GM12878 (cell line): ENCODE data around the gene ARL15. TPM values are rescaled to one million over a fixed set of nuclear protein-coding genes. Genes with fewer than 3 reads are reported as not detected.

Experiments used
- ATAC-seq: fragments of 200-7000 bp; cut with Tn5 transposase; 3 replicates; pipeline ENCODE4 v1.9.1; 2020; ENCODE audit warnings: mild to moderate bottlenecking, moderate library complexity
- BruUV-seq: library from RNA; stranded (reverse); fragments of 400-500 nt; replicated peaks from 2 replicates; lab custom pipeline; 2021; lab: Mats Ljungman, UMichigan
- CTCF ChIA-PET: fragments of 300-600 bp; sonication (Branson Sonifier 250); formaldehyde crosslinking; extraction: SDS; loops from one replicate; lab custom pipeline; 2021; ENCODE audit warnings: inconsistent platforms; lab: Yijun Ruan, JAX
- POLR2A ChIA-PET: fragments of 350-600 bp; formaldehyde crosslinking; extraction: SDS; loops from one replicate; lab custom pipeline; 2021; ENCODE audit warnings: inconsistent platforms; lab: Charles Lee
- RAD21 ChIA-PET: fragments of 300-600 bp; sonication (Branson Sonifier 250); formaldehyde crosslinking; loops from one replicate; lab custom pipeline; 2023; ENCODE audit warnings: antibody characterized with exemption; ENCODE audit not compliant: unreplicated experiment; lab: Charles Lee
- SMC1A ChIA-PET: fragments of 300-600 bp; sonication (Branson Sonifier 250); formaldehyde crosslinking; loops from one replicate; lab custom pipeline; 2023; ENCODE audit not compliant: unreplicated experiment, uncharacterized antibody; lab: Charles Lee
- DNase-seq: peaks from one replicate; pipeline ENCODE4 v3.0.0-alpha.2; 2011; ENCODE audit warnings: low read depth, low spot score
- FAIRE-seq: peaks from 3 replicates; lab custom pipeline; 2011; peaks lifted over from hg19 to GRCh38; lab: Jason Lieb, UNC
- H2AFZ ChIP-seq: 2 replicates; pipeline ENCODE4 v1.6.0; 2011; ENCODE audit warnings: low read depth, low read length, control low read depth; ENCODE audit not compliant: control insufficient read depth
- H3K27ac ChIP-seq: 2 replicates; pipeline ENCODE4 v1.5.1; 2011; ENCODE audit warnings: control low read depth; ENCODE audit not compliant: control insufficient read depth, insufficient read depth
- H3K27me3 ChIP-seq, 2 experiments: replicated peaks in 1 of 2; 2 replicates each; pipeline versions ENCODE4 v1.6.0 to v1.6.1; 2011; ENCODE audit warnings: low read length in 1 of 2; ENCODE audit not compliant: control insufficient read depth in 2 of 2, insufficient read depth in 2 of 2
- H3K36me3 ChIP-seq, 2 experiments: 2 replicates each; pipeline ENCODE4 v1.5.1; 2011; ENCODE audit warnings: low read length in 1 of 2; ENCODE audit not compliant: control insufficient read depth in 2 of 2, insufficient read depth in 2 of 2
- H3K4me1 ChIP-seq: 2 replicates; pipeline ENCODE4 v1.6.1; 2011; ENCODE audit warnings: mild to moderate bottlenecking, low read length, moderate library complexity, mixed read lengths; ENCODE audit not compliant: control insufficient read depth, insufficient read depth
- H3K4me2 ChIP-seq: 2 replicates; pipeline ENCODE4 v1.6.0; 2011; ENCODE audit warnings: control low read depth; ENCODE audit not compliant: control insufficient read depth, insufficient read depth
- H3K4me3 ChIP-seq: fragments of 200-600 bp; sonication (generic); 2 replicates; pipeline ENCODE4 v1.5.1; 2016
- H3K79me2 ChIP-seq: 2 replicates; pipeline ENCODE4 v1.6.0; 2011; ENCODE audit warnings: low read length; ENCODE audit not compliant: control insufficient read depth, insufficient read depth
- H3K9ac ChIP-seq: 2 replicates; pipeline ENCODE4 v1.8.0; 2011; ENCODE audit warnings: low read length, control low read depth, mixed read lengths; ENCODE audit not compliant: control insufficient read depth, insufficient read depth
- H3K9me3 ChIP-seq: replicated peaks from 3 replicates; pipeline ENCODE4 v1.5.1; 2011; ENCODE audit warnings: mild to moderate bottlenecking, low read length; ENCODE audit not compliant: control insufficient read depth, insufficient read depth
- H4K20me1 ChIP-seq: 2 replicates; pipeline ENCODE4 v1.6.0; 2011; ENCODE audit not compliant: control insufficient read depth, insufficient read depth
- ATF3 ChIP-seq: IDR thresholded peaks from 2 replicates; pipeline ENCODE4 v1.6.1; 2011; ENCODE audit warnings: low read depth, mild to moderate bottlenecking, low read length, moderate library complexity, borderline replicate concordance; ENCODE audit errors: extremely low read depth
- BACH1 ChIP-seq: fragments of 450-650 bp; IDR thresholded peaks from 2 replicates; pipeline ENCODE4 v1.6.1; 2017; ENCODE audit warnings: mild to moderate bottlenecking, borderline replicate concordance
- BMI1 ChIP-seq: fragments of 450-650 bp; IDR thresholded peaks from 2 replicates; pipeline ENCODE4 v1.6.1; 2016; ENCODE audit warnings: mild to moderate bottlenecking, moderate library complexity, borderline replicate concordance
- DPF2 ChIP-seq: fragments of 450-650 bp; IDR thresholded peaks from 2 replicates; pipeline ENCODE4 v1.6.1; 2017; ENCODE audit warnings: mild to moderate bottlenecking
- E4F1 ChIP-seq: fragments of 450-650 bp; IDR thresholded peaks from 2 replicates; pipeline ENCODE4 v1.6.1; 2018; ENCODE audit warnings: borderline replicate concordance, mild to moderate bottlenecking; ENCODE audit not compliant: partially characterized antibody
- EED ChIP-seq: sonication (generic); IDR thresholded peaks from 2 replicates; pipeline ENCODE4 v1.6.1; 2016; ENCODE audit warnings: antibody characterized with exemption, low read depth
- ELK1 ChIP-seq: IDR thresholded peaks from 2 replicates; pipeline ENCODE4 v1.6.1; 2012; ENCODE audit warnings: low read depth, low read length, improper control_type of control experiment
- IKZF1 ChIP-seq: fragments of 450-650 bp; conservative IDR thresholded peaks from 2 replicates; pipeline ENCODE4 v1.6.1; 2017; ENCODE audit warnings: antibody characterized with exemption, mild to moderate bottlenecking
- IRF5 ChIP-seq: fragments of 450-650 bp; IDR thresholded peaks from 2 replicates; pipeline ENCODE4 v1.6.1; 2017; ENCODE audit warnings: borderline replicate concordance
- NR2C1 ChIP-seq: fragments of 450-650 bp; IDR thresholded peaks from 2 replicates; pipeline ENCODE4 v1.6.1; 2017; ENCODE audit warnings: antibody characterized with exemption, mild to moderate bottlenecking, moderate library complexity
- PML ChIP-seq: IDR thresholded peaks from 2 replicates; pipeline ENCODE4 v1.6.1; 2012; ENCODE audit warnings: low read length, inconsistent platforms
- POLR2AphosphoS5 ChIP-seq: IDR thresholded peaks from 2 replicates; pipeline ENCODE4 v1.6.1; 2011; ENCODE audit warnings: mild to moderate bottlenecking, low read length, inconsistent platforms
- RCOR1 ChIP-seq: conservative IDR thresholded peaks from 2 replicates; pipeline ENCODE4 v1.6.1; 2012; ENCODE audit warnings: low read depth, low read length, improper control_type of control experiment
- REST ChIP-seq: IDR thresholded peaks from 2 replicates; pipeline ENCODE4 v1.6.1; 2012; ENCODE audit warnings: mild to moderate bottlenecking, low read depth, low read length
- WGBS: methylation state at CpG from one replicate; pipeline ENCODE4 v1.1.6; 2016; ENCODE audit warnings: low lambda C conversion rate; ENCODE audit not compliant: insufficient replicate concordance, insufficient coverage; ENCODE audit errors: missing lambda C conversion rate; 5-methylcytosine and 5-hydroxymethylcytosine counted together
- in situ Hi-C: fragments of 300-500 bp; cut with MboI; formaldehyde crosslinking; loops from 9 replicates; pipeline ENCODE4 v1.14.3; 2018; ENCODE audit warnings: mixed read lengths
- intact Hi-C: fragments of 100-400 bp; cut with micrococcal nuclease; formaldehyde crosslinking; loops from one replicate; pipeline ENCODE4 v1.14.2; 2022; ENCODE audit not compliant: unreplicated experiment
- polyA plus RNA-seq, 11 experiments: library from polyadenylated mRNA; depleted of rRNA in 4 of 11; unstranded in 6 of 11; stranded (reverse) in 5 of 11; fragments of >200 nt; fragmentation: Nextera tagmentation in 4 of 11; fragmentation: Illumina TruSeq in 1 of 11; extraction: Ambion mirVana in 4 of 11; extraction: Trizol in 1 of 11; gene quantifications; 1 replicate in 1 of 11; 2 replicates in 10 of 11; pipeline versions ENCODE4 v1.2.1 to v1.2.3, GENCODE V29; 2011 to 2016; ENCODE audit warnings: inconsistent platforms in 2 of 11, missing spikeins in 2 of 11, low read depth in 1 of 11
- total RNA-seq, 4 experiments: library from RNA; depleted of rRNA in 3 of 4; stranded (reverse); fragments of >200 nt in 3 of 4; fragmentation: Illumina TruSeq in 1 of 4; extraction: Trizol in 1 of 4; gene quantifications; 2 replicates each; pipeline versions ENCODE4 v1.2.1 to v1.2.3, GENCODE V29; 2013 to 2021

The ARL15 gene
- total and polyA plus RNA-seq, 10 of the 15 experiments (the other 5 are each of a cell fraction or from before 2014, with no cell fraction given): 3.6 to 11.0 (median 7.7) TPM

GRCh38 chr5:53879708-53880323 lies 430.6 kb downstream of the ARL15 start:
- in situ Hi-C loops (no loop called here), intact Hi-C loops (loop anchor here (10.0 kb wide), 1 partner anchor 335 kb away; no protein-coding TSS in a partner anchor)
- BruUV-seq: no TSS peak
- no peaks in the 10 kb centered on the region for H3K9me3 ChIP-seq
- POLR2A ChIA-PET: no interaction called here
- SMC1A ChIA-PET: interaction anchor here (0.5 kb wide), 1 partner anchor 260 kb away, joined by 3 read pairs; no protein-coding TSS in a partner anchor
- H3K27ac ChIP-seq: no peak overlapping the region
- H3K4me1 ChIP-seq: no peaks in the 10 kb centered on the region
- no peaks in the 10 kb centered on the region for H3K36me3 ChIP-seq
- DNase-seq (no peak), FAIRE-seq (no peak), ATAC-seq (no peak)
- no peak overlapping the region for H3K4me2 ChIP-seq
- no peaks in the 10 kb centered on the region for H3K27me3 ChIP-seq
- H3K4me3 ChIP-seq: no peak overlapping the region
- RAD21 ChIA-PET: no interaction called here
- H2AFZ ChIP-seq: no peak overlapping the region
- no peaks in the 10 kb centered on the region for H3K79me2 ChIP-seq
- WGBS: 92% methylated on average over 5 of the region's 5 CpGs
- CTCF ChIA-PET: no interaction called here
- H3K9ac ChIP-seq: no peak overlapping the region
- no peaks in the 10 kb centered on the region for H4K20me1 ChIP-seq
- TF ChIP-seq E4F1 (no peak), EED (no peak), RCOR1 (no peak), ELK1 (no peak), BACH1 (no peak), IKZF1 (no peak), PML (no peak), DPF2 (no peak), ATF3 (no peak), BMI1 (no peak), NR2C1 (no peak), POLR2AphosphoS5 (no peak), REST (no peak), IRF5 (no peak)
